GM12891 (cell line): ENCODE measurements around the gene DOCK10.
A peak's percentile ranks its signal among the peaks of the same experiment; 100 is the strongest.
"Not testable (repeated sequence)": the region's sequence is repeated elsewhere in the genome, so short reads cannot be mapped to it uniquely, and the experiment has no call there.

Source experiments
- DNase-seq: peaks from one replicate; pipeline ENCODE4 v3.0.0; 2011; ENCODE audit warnings: low spot score; ENCODE audit not compliant: insufficient read length
- FAIRE-seq: peaks from 2 replicates; lab custom pipeline; 2011; peaks lifted over from hg19 to GRCh38; lab: Jason Lieb, UNC
- PAX5 ChIP-seq: IDR thresholded peaks from 2 replicates; pipeline ENCODE4 v1.6.1; 2011; ENCODE audit warnings: low read length, moderate library complexity, mild to moderate bottlenecking; ENCODE audit not compliant: insufficient read depth, severe bottlenecking
- POLR2A ChIP-seq: IDR thresholded peaks from 2 replicates; pipeline ENCODE4 v1.6.1; 2011; ENCODE audit warnings: low read depth, low read length, control low read depth
- POLR2AphosphoS5 ChIP-seq: IDR thresholded peaks from 2 replicates; pipeline ENCODE4 v1.6.1; 2011; ENCODE audit warnings: low read depth, low read length, control low read depth
- POU2F2 ChIP-seq: IDR thresholded peaks from 2 replicates; pipeline ENCODE4 v1.6.1; 2011; ENCODE audit warnings: low read depth, mild to moderate bottlenecking, control low read depth, low read length, moderate library complexity
- SPI1 ChIP-seq: IDR thresholded peaks from 2 replicates; pipeline ENCODE4 v1.6.1; 2011; ENCODE audit warnings: low read depth, low read length, control low read depth
- TAF1 ChIP-seq: IDR thresholded peaks from 2 replicates; pipeline ENCODE4 v1.6.1; 2011; ENCODE audit warnings: low read depth, low read length, control low read depth

Gene DOCK10

GRCh38 chr2:224927011-224927410 lies 115.3 kb downstream of the DOCK10 start:
- DNase-seq (no peak), FAIRE-seq (peak; percentile 80)
- TF ChIP-seq SPI1 (no peak), POU2F2 (no peak), TAF1 (no peak), PAX5 (no peak)

- no peak for FAIRE-seq
- TF ChIP-seq POLR2AphosphoS5, result no peak
- TF ChIP-seq PAX5, result no peak
- no peak for TF ChIP-seq TAF1
- TF ChIP-seq SPI1, result no peak
- TF ChIP-seq POLR2A, result no peak
- no peak for TF ChIP-seq POU2F2
Measured at GRCh38 chr2:224925810-224926100, 116.5 kb downstream of the DOCK10 start.

GRCh38 chr2:224925061-224925809 lies 117.0 kb downstream of the DOCK10 start:
- FAIRE-seq, result peak; percentile 66
- TF ChIP-seq SPI1, result no peak
- no peak for TF ChIP-seq POLR2A
- no peak for TF ChIP-seq POLR2AphosphoS5
- no peak for TF ChIP-seq TAF1
- TF ChIP-seq POU2F2, result no peak
- no peak for DNase-seq

More at GRCh38 chr2:224925810-224926100, 116.5 kb downstream of the DOCK10 start:
- no peak for DNase-seq

- no peak for TF ChIP-seq POLR2A
- TF ChIP-seq TAF1, result no peak
- FAIRE-seq (peak; percentile 9), DNase-seq (no peak)
Measured at GRCh38 chr2:224924631-224925030, 117.6 kb downstream of the DOCK10 start.

- TF ChIP-seq POU2F2 (no peak), PAX5 (no peak), POLR2A (no peak), TAF1 (no peak), POLR2AphosphoS5 (no peak), SPI1 (peak; percentile 96)
- no peak for DNase-seq
- FAIRE-seq, result peak; percentile 57
Measured at GRCh38 chr2:224922142-224922727, 120.0 kb downstream of the DOCK10 start.

GRCh38 chr2:224919472-224920110 lies 122.7 kb downstream of the DOCK10 start:
- FAIRE-seq, result no peak
- DNase-seq, result no peak
- no peak for TF ChIP-seq POLR2AphosphoS5
- no peak for TF ChIP-seq POU2F2
- TF ChIP-seq SPI1, result no peak

GRCh38 chr2:224918626-224919471 lies 123.4 kb downstream of the DOCK10 start:
- DNase-seq (no peak), FAIRE-seq (peak; percentile 98)
- no peak for TF ChIP-seq POLR2A
- TF ChIP-seq TAF1, result no peak
- TF ChIP-seq POU2F2, result no peak
- TF ChIP-seq SPI1, result no peak
- no peak for TF ChIP-seq POLR2AphosphoS5
- no peak for TF ChIP-seq PAX5

- FAIRE-seq, DNase-seq: not testable (repeated sequence)
Measured at GRCh38 chr2:224917246-224917645, 125.0 kb downstream of the DOCK10 start.

GRCh38 chr2:224915136-224915535 lies 127.1 kb downstream of the DOCK10 start:
- FAIRE-seq (no peak), DNase-seq (no peak)
- TF ChIP-seq POU2F2 (no peak), PAX5 (no peak), POLR2A (no peak), SPI1 (no peak), TAF1 (no peak)

GRCh38 chr2:224910574-224910925 lies 131.7 kb downstream of the DOCK10 start:
- peak; percentile 31 for FAIRE-seq
- no peak for DNase-seq
- no peak for TF ChIP-seq POLR2AphosphoS5
